Trophoblast cell (in vitro differentiated cells and primary cell): ENCODE results near the gene CHML.

Experiments
- DNase-seq, 2 donors: peaks; one replicate each; pipeline ENCODE4 v3.0.0-alpha.2; 2016
- H2AFZ ChIP-seq: 2 replicates; pipeline ENCODE4 v1.6.1; 2013; ENCODE audit warnings: low read length, moderate library complexity, mild to moderate bottlenecking; ENCODE audit not compliant: insufficient read depth, poor library complexity
- H2AK5ac ChIP-seq: 2 replicates; pipeline ENCODE4 v1.6.1; 2013; ENCODE audit warnings: mild to moderate bottlenecking, low read length
- H2BK120ac ChIP-seq: 2 replicates; pipeline ENCODE4 v1.6.1; 2013; ENCODE audit warnings: low read length, mild to moderate bottlenecking, moderate library complexity; ENCODE audit not compliant: insufficient read depth, poor library complexity
- H2BK12ac ChIP-seq: 2 replicates; pipeline ENCODE4 v1.6.1; 2013; ENCODE audit warnings: mild to moderate bottlenecking, low read length, moderate library complexity
- H2BK5ac ChIP-seq: 2 replicates; pipeline ENCODE4 v1.6.1; 2013; ENCODE audit warnings: low read length, low read depth, moderate library complexity, mild to moderate bottlenecking; ENCODE audit not compliant: poor library complexity
- H3K14ac ChIP-seq: 2 replicates; pipeline ENCODE4 v1.6.1; 2013; ENCODE audit warnings: mild to moderate bottlenecking, low read length
- H3K18ac ChIP-seq: 2 replicates; pipeline ENCODE4 v1.6.1; 2013; ENCODE audit warnings: mild to moderate bottlenecking, low read length
- H3K23ac ChIP-seq: 2 replicates; pipeline ENCODE4 v1.6.1; 2013; ENCODE audit warnings: low read length
- H3K27ac ChIP-seq: 2 replicates; pipeline ENCODE4 v1.5.1; 2013; ENCODE audit warnings: low read depth, mild to moderate bottlenecking, inconsistent platforms, low read length, moderate library complexity
- H3K27me3 ChIP-seq: 2 replicates; pipeline ENCODE4 v1.6.1; 2013; ENCODE audit warnings: inconsistent platforms, mild to moderate bottlenecking, low read length, moderate library complexity; ENCODE audit not compliant: insufficient read depth
- H3K36me3 ChIP-seq, 2 experiments: 1 replicate in 1 of 2; 2 replicates in 1 of 2; pipeline ENCODE4 v1.6.1; 2013; ENCODE audit warnings: low read length in 2 of 2, mild to moderate bottlenecking in 2 of 2, moderate library complexity in 1 of 2; ENCODE audit not compliant: insufficient read depth in 2 of 2, control insufficient read depth in 1 of 2
- H3K4ac ChIP-seq: 2 replicates; pipeline ENCODE4 v1.6.1; 2013; ENCODE audit warnings: low read depth, mild to moderate bottlenecking, low read length, moderate library complexity
- H3K4me1 ChIP-seq, 2 experiments: 1 replicate in 1 of 2; 2 replicates in 1 of 2; pipeline ENCODE4 v1.6.1; 2013; ENCODE audit warnings: low read length in 2 of 2, mild to moderate bottlenecking in 2 of 2, moderate library complexity in 1 of 2; ENCODE audit not compliant: insufficient read depth in 2 of 2, control insufficient read depth in 1 of 2
- H3K4me2 ChIP-seq: 2 replicates; pipeline ENCODE4 v1.6.1; 2013; ENCODE audit warnings: inconsistent platforms, mild to moderate bottlenecking, low read length, moderate library complexity
- H3K4me3 ChIP-seq: 2 replicates; pipeline ENCODE4 v1.5.1; 2013; ENCODE audit warnings: mild to moderate bottlenecking, low read depth, low read length, inconsistent platforms
- H3K79me1 ChIP-seq: one replicate; pipeline ENCODE4 v1.6.1; 2013; ENCODE audit warnings: low read length
- H3K79me2 ChIP-seq: 2 replicates; pipeline ENCODE4 v1.6.1; 2013; ENCODE audit warnings: low read length, mild to moderate bottlenecking; ENCODE audit not compliant: control insufficient read depth, insufficient read depth, poor library complexity
- H3K9ac ChIP-seq: 2 replicates; pipeline ENCODE4 v1.6.1; 2013; ENCODE audit warnings: mild to moderate bottlenecking, low read length
- H3K9me3 ChIP-seq: 2 replicates; pipeline ENCODE4 v1.6.1; 2013; ENCODE audit warnings: low read depth, mild to moderate bottlenecking, control low read depth, inconsistent platforms, low read length; ENCODE audit not compliant: insufficient read depth
- H4K12ac ChIP-seq: 2 replicates; pipeline ENCODE4 v1.6.1; 2013; ENCODE audit warnings: low read depth, mild to moderate bottlenecking, low read length, moderate library complexity
- H4K8ac ChIP-seq: 2 replicates; pipeline ENCODE4 v1.6.1; 2013; ENCODE audit warnings: low read depth, mild to moderate bottlenecking, low read length, moderate library complexity
- H4K91ac ChIP-seq: one replicate; pipeline ENCODE4 v1.6.1; 2013; ENCODE audit warnings: low read depth, mild to moderate bottlenecking, low read length, moderate library complexity
- WGBS: extraction: QIAGEN DNeasy Blood & Tissue Kit; methylation state at CpG from one replicate; pipeline ENCODE4 v1.1.7; 2013; ENCODE audit warnings: missing lambda C conversion rate; ENCODE audit not compliant: insufficient read length, insufficient coverage; ENCODE audit errors: extremely low coverage; 5-methylcytosine and 5-hydroxymethylcytosine counted together

The CHML gene

DNA sequence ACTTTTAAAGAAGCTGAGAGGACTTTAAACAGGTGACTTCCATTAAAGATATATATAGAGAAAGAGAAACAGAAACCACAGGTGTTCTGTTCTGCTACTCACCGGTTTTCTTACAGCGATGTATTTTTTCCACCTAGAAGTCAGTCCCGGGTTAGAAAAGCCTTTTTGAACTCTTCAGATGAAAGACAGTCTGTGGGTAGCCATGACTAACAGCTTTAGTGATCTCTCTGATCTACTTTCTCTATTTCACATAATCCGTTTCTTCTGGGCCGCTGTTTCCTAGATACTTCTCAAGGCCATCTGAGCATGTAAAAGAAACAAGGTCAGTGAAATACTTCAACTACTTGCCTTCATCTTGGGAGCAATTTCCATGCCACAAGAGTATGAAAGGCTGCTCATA is 37.0 kb upstream of the CHML start:
- no peak for DNase-seq
- no peak overlapping the region for H3K27ac ChIP-seq
- no peak overlapping the region for H2AK5ac ChIP-seq
- no peak overlapping the region for H3K9ac ChIP-seq
- H4K91ac ChIP-seq, result no peak overlapping the region
- no peaks in the 10 kb centered on the region for H3K9me3 ChIP-seq
- H3K4me3 ChIP-seq, result no peak overlapping the region
- WGBS, result no CpG with 5 or more reads among the region's 5 CpGs
- no peak overlapping the region for H3K14ac ChIP-seq
- no peak overlapping the region for H4K8ac ChIP-seq
- H3K4me1 ChIP-seq, result no peaks in the 10 kb centered on the region
- no peak overlapping the region for H3K23ac ChIP-seq
- H3K4me2 ChIP-seq, result no peak overlapping the region
- no peak overlapping the region for H2BK5ac ChIP-seq
- H3K36me3 ChIP-seq, result no peaks in the 10 kb centered on the region
- H3K4ac ChIP-seq, result no peak overlapping the region
- no peak overlapping the region for H3K18ac ChIP-seq
- H2AFZ ChIP-seq, result no peak overlapping the region
- H2BK12ac ChIP-seq, result no peak overlapping the region
- no peak overlapping the region for H4K12ac ChIP-seq
- H3K79me1 ChIP-seq, result no peaks in the 10 kb centered on the region
- no peaks in the 10 kb centered on the region for H3K79me2 ChIP-seq
- no peaks in the 10 kb centered on the region for H3K27me3 ChIP-seq
- H2BK120ac ChIP-seq, result no peak overlapping the region

DNA sequence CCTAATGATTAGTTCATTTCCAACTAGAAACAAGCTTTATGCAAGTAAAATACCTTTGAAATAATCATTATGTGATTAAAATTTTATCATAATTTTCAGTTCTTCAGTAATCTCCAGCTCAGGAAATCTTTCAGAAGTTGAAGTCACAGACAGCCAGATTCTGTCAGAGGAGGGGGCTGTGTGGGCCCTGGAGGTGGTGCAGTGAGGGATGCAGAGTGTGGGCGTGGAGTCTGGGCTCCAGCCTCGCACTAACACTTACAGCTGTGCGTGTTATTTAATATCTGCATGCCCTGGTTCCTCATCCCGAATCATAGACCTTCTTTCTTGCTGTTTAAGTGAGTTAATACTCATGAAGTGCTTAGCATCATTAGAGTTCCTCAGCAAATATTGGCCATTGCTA is 35.8 kb upstream of the CHML start:
- Histone ChIP-seq H4K91ac (no peak overlapping the region), H3K9ac (no peak overlapping the region), H3K27ac (no peak overlapping the region), H3K4ac (no peak overlapping the region), H3K18ac (no peak overlapping the region), H3K4me2 (no peak overlapping the region), H3K36me3 (no peaks in the 10 kb centered on the region), H4K8ac (no peak overlapping the region), H2BK120ac (no peak overlapping the region), H4K12ac (no peak overlapping the region), H3K79me1 (no peaks in the 10 kb centered on the region), H3K79me2 (no peaks in the 10 kb centered on the region), H2BK12ac (no peak overlapping the region), H2AK5ac (no peak overlapping the region), H2BK5ac (no peak overlapping the region), H3K27me3 (no peaks in the 10 kb centered on the region), H2AFZ (no peak overlapping the region), H3K4me3 (no peak overlapping the region), H3K23ac (no peak overlapping the region), H3K4me1 (no peaks in the 10 kb centered on the region), H3K9me3 (no peaks in the 10 kb centered on the region), H3K14ac (no peak overlapping the region)
- no peak for DNase-seq
- WGBS, result no CpG with 5 or more reads among the region's 4 CpGs

- H3K14ac ChIP-seq, result no peak overlapping the region
- H2BK12ac ChIP-seq, result no peak overlapping the region
- H3K18ac ChIP-seq, result no peak overlapping the region
- no peak overlapping the region for H4K12ac ChIP-seq
- no peaks in the 10 kb centered on the region for H3K79me1 ChIP-seq
- H3K4ac ChIP-seq, result no peak overlapping the region
- H2AK5ac ChIP-seq, result no peak overlapping the region
- H3K36me3 ChIP-seq, result no peaks in the 10 kb centered on the region
- no peak overlapping the region for H2BK5ac ChIP-seq
- H3K27ac ChIP-seq, result no peak overlapping the region
- no peaks in the 10 kb centered on the region for H3K9me3 ChIP-seq
- H4K91ac ChIP-seq, result no peak overlapping the region
- H3K79me2 ChIP-seq, result no peaks in the 10 kb centered on the region
- H2AFZ ChIP-seq, result no peak overlapping the region
- H3K4me3 ChIP-seq, result no peak overlapping the region
- H2BK120ac ChIP-seq, result no peak overlapping the region
- H3K4me2 ChIP-seq, result no peak overlapping the region
- no peak overlapping the region for H4K8ac ChIP-seq
- H3K9ac ChIP-seq, result no peak overlapping the region
- H3K4me1 ChIP-seq, result no peaks in the 10 kb centered on the region
- WGBS, result no CpG with 5 or more reads among the region's 1 CpG
- H3K27me3 ChIP-seq, result no peaks in the 10 kb centered on the region
- DNase-seq, result no peak
- no peak overlapping the region for H3K23ac ChIP-seq
Observed at GRCh38 chr1:241674805-241675384, 34.7 kb upstream of the CHML start.

DNA sequence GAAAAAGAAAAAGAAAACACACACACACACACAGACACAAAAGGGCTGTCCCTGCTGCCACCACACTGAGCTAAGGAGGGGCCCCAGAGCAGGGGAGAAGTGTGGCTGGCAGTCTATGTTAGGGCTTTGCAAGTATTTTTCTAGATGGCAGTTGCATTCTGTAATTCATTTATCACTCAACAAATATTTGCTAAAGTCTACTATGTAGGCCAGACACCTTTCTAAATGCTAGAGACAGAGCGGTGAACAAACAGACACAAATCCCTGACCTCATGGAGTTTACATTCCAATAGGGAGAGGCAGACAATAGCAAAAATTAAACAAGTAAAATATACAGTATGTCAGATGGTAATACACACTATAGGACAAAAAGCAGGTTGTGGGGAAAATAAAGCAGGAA is 32.1 kb upstream of the CHML start:
- H4K91ac ChIP-seq, result no peak overlapping the region
- no peaks in the 10 kb centered on the region for H3K79me2 ChIP-seq
- no peak overlapping the region for H4K8ac ChIP-seq
- WGBS, result no CpG with 5 or more reads among the region's 1 CpG
- no peaks in the 10 kb centered on the region for H3K27me3 ChIP-seq
- no peaks in the 10 kb centered on the region for H3K9me3 ChIP-seq
- H2BK12ac ChIP-seq, result no peak overlapping the region
- DNase-seq, result no peak
- H3K36me3 ChIP-seq, result no peaks in the 10 kb centered on the region
- no peak overlapping the region for H3K4me2 ChIP-seq
- H3K23ac ChIP-seq, result no peak overlapping the region
- H3K18ac ChIP-seq, result no peak overlapping the region
- H3K79me1 ChIP-seq, result no peaks in the 10 kb centered on the region
- H3K14ac ChIP-seq, result no peak overlapping the region
- H2BK120ac ChIP-seq, result no peak overlapping the region
- no peak overlapping the region for H3K4ac ChIP-seq
- no peak overlapping the region for H2BK5ac ChIP-seq
- H3K27ac ChIP-seq, result no peak overlapping the region
- no peak overlapping the region for H3K9ac ChIP-seq
- no peak overlapping the region for H4K12ac ChIP-seq
- no peak overlapping the region for H2AFZ ChIP-seq
- H3K4me3 ChIP-seq, result no peak overlapping the region
- H3K4me1 ChIP-seq, result no peaks in the 10 kb centered on the region
- no peak overlapping the region for H2AK5ac ChIP-seq
